Esophagus squamous epithelium (tissue), 5 donors: ENCODE data around the gene FRA10AC1. TPM values are rescaled to one million over a fixed set of nuclear protein-coding genes. Genes with fewer than 3 reads are reported as not detected.

Source experiments
- DNase-seq: peaks from one replicate; lab custom pipeline; 2025; lab: John Stamatoyannopoulos, UW
- H3K27ac ChIP-seq, 4 donors: fragments of 200-600 bp; sonication (generic); one replicate each; pipeline ENCODE4 v1.5.1; 2016 to 2019; ENCODE audit warnings: mild to moderate bottlenecking in 1 of 4
- H3K27me3 ChIP-seq, 4 donors: fragments of 200-600 bp; sonication (generic); 1 replicate in 3 of 4; 2 replicates in 1 of 4; pipeline versions ENCODE4 v1.5.1 to v1.6.0; 2017 to 2021; ENCODE audit warnings: antibody characterized with exemption in 1 of 4
- H3K36me3 ChIP-seq, 3 donors: fragments of 200-600 bp; sonication (generic); one replicate each; pipeline ENCODE4 v1.5.1; 2016 to 2019
- H3K4me1 ChIP-seq, 3 donors: fragments of 200-600 bp; sonication (generic); one replicate each; pipeline ENCODE4 v1.5.1; 2017 to 2019
- H3K4me3 ChIP-seq, 4 donors: fragments of 200-600 bp; sonication (generic); 1 replicate in 3 of 4; 2 replicates in 1 of 4; pipeline ENCODE4 v1.5.1; 2016 to 2019; ENCODE audit warnings: mild to moderate bottlenecking in 2 of 4, moderate library complexity in 1 of 4
- H3K9me3 ChIP-seq, 3 donors: fragments of 200-600 bp; sonication (generic); one replicate each; pipeline ENCODE4 v1.5.1; 2016 to 2019
- POLR2A ChIP-seq, 4 donors: fragments of 450-650 bp; IDR thresholded peaks; one replicate each; pipeline ENCODE4 v1.6.1; 2017; ENCODE audit warnings: antibody characterized with exemption in 4 of 4, mild to moderate bottlenecking in 4 of 4, moderate library complexity in 3 of 4
- WGBS, 2 donors: methylation state at CpG; one replicate each; pipeline ENCODE4 v1.1.5; 2018; 5-methylcytosine and 5-hydroxymethylcytosine counted together
- intact Hi-C: fragments of 100-400 bp; cut with DNase I; formaldehyde crosslinking; loops from one replicate; pipeline ENCODE4 v1.15.0; 2022
- total RNA-seq, 4 donors: library from RNA; depleted of rRNA; stranded (reverse); fragments of >200 nt; gene quantifications; one replicate each; pipeline ENCODE4 v1.1.0, GENCODE V29; 2016
- TF ChIP-seq, protein P1 (sequence below), 6 experiments: fragments of 450-650 bp in 4 of 6; fragments of 200-600 bp in 2 of 6; sonication (generic) in 2 of 6; IDR thresholded peaks; one replicate each; pipeline ENCODE4 v1.5.1; 2016 to 2019; ENCODE audit warnings: antibody characterized with exemption in 6 of 6, mild to moderate bottlenecking in 4 of 6, moderate library complexity in 4 of 6
- donor health status: DM: yes; HTN: yes; CAD: no.

The FRA10AC1 gene
- total RNA-seq, 4 donors from 2014 or later, result 5.0 to 12.0 (median 5.9) TPM

DNA sequence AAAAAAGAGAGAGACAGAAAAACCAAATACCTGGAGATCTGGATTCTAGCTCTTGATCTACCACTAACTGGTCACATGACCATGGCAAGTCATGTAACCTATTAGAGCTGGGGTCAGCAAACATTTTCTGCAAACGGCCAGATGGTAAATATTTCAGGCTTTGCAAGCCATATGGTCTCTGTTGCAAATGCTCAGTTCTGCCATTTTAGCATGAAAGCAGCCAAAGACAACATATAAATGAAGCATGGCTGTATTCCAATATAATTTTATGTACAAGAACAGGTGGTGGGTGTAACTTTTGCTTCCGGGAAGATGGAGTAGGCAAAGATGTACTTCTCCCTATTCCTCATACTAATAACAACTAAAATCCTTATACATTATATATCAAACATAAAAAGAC, 6.7 kb downstream of the FRA10AC1 start:
- Histone ChIP-seq H3K4me3 (no peak overlapping the region), H3K27ac (no peak overlapping the region), H3K36me3 (peaks cover 0 to 87% (median 9%) of the 10 kb centered on the region in 3 donors), H3K4me1 (peaks cover 0 to 8% (median 0%) of the 10 kb centered on the region in 3 donors), H3K27me3 (no peaks in the 10 kb centered on the region), H3K9me3 (no peaks in the 10 kb centered on the region)
- no peak for DNase-seq
- no peak for TF ChIP-seq POLR2A (IDR thresholded peaks at IDR 0.05)
- TF ChIP-seq, protein P1, sequence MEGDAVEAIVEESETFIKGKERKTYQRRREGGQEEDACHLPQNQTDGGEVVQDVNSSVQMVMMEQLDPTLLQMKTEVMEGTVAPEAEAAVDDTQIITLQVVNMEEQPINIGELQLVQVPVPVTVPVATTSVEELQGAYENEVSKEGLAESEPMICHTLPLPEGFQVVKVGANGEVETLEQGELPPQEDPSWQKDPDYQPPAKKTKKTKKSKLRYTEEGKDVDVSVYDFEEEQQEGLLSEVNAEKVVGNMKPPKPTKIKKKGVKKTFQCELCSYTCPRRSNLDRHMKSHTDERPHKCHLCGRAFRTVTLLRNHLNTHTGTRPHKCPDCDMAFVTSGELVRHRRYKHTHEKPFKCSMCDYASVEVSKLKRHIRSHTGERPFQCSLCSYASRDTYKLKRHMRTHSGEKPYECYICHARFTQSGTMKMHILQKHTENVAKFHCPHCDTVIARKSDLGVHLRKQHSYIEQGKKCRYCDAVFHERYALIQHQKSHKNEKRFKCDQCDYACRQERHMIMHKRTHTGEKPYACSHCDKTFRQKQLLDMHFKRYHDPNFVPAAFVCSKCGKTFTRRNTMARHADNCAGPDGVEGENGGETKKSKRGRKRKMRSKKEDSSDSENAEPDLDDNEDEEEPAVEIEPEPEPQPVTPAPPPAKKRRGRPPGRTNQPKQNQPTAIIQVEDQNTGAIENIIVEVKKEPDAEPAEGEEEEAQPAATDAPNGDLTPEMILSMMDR (IDR thresholded peaks at IDR 0.05), result no peak
- intact Hi-C loops, result no loop called here
- 65 to 79% methylated on average over 2 of the region's 2 CpGs for WGBS, 2 donors

DNA sequence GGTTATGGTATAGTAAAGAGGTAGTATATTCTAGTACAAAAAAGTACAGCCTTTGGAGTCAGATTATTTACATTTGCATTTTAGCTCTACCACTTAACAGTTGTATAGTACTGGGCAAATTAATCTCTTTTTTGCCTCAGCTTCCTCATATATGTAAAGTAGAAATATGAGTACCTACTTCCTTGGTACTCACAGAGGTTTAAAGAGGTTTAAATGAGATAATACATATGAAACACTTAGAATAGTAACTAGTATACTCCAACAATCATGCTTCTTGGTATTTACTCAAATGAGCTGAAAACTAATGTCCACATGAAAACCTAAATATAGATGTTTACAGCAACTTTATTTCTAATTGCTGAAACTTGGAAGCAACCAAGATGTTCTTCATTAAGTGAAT, 14.7 kb downstream of the FRA10AC1 start:
- peaks cover 0 to 70% (median 0%) of the 10 kb centered on the region in 3 donors for H3K36me3 ChIP-seq
- DNase-seq, result no peak
- no peaks in the 10 kb centered on the region for H3K27me3 ChIP-seq
- intact Hi-C loops, result no loop called here
- no peaks in the 10 kb centered on the region for H3K9me3 ChIP-seq
- no peak overlapping the region for H3K4me3 ChIP-seq
- H3K27ac ChIP-seq, result no peak overlapping the region
- TF ChIP-seq, protein P1 (IDR thresholded peaks at IDR 0.05), result no peak
- TF ChIP-seq POLR2A (IDR thresholded peaks at IDR 0.05), result no peak
- no peaks in the 10 kb centered on the region for H3K4me1 ChIP-seq

DNA sequence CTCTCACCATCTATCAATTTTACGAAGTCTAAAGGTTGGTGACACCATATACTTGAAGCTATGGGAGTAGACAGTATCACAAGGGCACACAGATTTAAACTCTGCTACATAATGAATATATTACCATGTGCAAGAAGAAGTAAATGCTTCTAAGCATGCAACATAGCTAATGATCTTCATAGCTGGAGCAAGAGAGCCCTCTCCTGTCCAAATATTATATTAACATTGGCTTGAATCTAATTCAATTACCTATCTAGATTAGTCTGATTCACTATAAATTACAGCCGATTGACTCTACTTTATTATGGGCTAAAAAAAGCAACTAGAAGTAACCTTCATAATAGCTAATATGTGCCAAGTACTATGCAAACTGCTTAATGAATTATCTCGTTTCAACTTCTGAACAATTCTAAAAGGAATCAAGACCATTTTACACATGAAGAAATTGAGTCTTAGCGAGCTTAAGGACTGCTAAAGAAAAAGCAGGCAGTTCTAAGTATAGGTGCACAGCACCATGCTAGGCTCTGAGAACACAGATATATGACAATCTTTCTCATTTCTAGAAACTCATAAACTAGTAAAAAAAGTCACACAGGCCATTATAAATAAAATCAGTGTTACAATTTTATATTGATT, 21.9 kb downstream of the FRA10AC1 start:
- intact Hi-C loops, result no loop called here
- Histone ChIP-seq H3K27ac (no peak overlapping the region), H3K27me3 (no peaks in the 10 kb centered on the region), H3K36me3 (peaks cover 0 to 86% (median 5%) of the 10 kb centered on the region in 3 donors), H3K9me3 (no peaks in the 10 kb centered on the region), H3K4me1 (no peaks in the 10 kb centered on the region), H3K4me3 (no peak overlapping the region)
- 60% methylated on average over 4 of the region's 4 CpGs for WGBS, 2 donors
- TF ChIP-seq POLR2A (IDR thresholded peaks at IDR 0.05), result no peak
- TF ChIP-seq, protein P1 (IDR thresholded peaks at IDR 0.05), result peak in 3 of 6 experiments; percentile 21 to 56 (median 22)
- no peak for DNase-seq

DNA sequence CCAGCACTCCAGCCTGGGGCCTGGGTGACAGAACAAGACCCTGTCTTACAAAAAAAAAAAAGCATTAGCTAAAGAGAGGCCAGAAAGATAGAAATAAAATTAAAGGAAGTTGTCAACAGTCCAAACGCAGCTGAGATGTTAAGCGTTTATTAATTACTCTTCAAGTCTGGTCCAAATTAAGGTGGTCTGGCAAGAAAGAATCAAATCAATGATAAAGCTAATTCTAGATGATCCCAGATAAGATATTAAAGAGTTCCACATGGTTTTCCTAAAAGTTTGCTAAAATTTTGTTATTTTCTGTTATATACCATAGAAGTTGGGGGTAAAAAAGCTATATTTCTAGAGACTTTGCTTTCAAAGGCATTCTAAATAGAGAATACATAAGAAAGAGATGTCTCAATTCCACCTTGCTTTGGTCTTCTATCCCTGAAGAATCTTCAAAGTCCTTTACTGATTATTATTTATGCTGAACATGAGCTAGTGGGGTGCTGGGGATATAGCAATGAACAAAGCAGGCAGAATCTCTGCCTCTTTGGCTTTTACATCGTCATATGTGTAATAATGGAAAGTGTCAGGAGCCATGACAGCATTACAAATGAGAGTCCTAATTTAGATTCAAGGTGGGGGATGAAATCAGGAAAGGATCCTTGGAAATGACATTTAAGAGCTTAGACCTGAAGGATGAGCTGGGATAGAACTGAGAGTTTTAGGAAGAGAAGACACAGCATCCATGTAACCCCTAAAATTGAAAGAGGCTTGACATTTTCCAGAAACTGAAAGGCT, 23.4 kb downstream of the FRA10AC1 start:
- Histone ChIP-seq H3K27ac (no peak overlapping the region), H3K27me3 (no peaks in the 10 kb centered on the region), H3K4me1 (no peaks in the 10 kb centered on the region), H3K4me3 (no peak overlapping the region), H3K36me3 (peaks cover 0 to 88% (median 5%) of the 10 kb centered on the region in 3 donors), H3K9me3 (no peaks in the 10 kb centered on the region)
- intact Hi-C loops, result no loop called here
- DNase-seq, result no peak
- WGBS, 2 donors, result 81 to 84% methylated on average over 3 of the region's 3 CpGs
- no peak for TF ChIP-seq POLR2A (IDR thresholded peaks at IDR 0.05)
- TF ChIP-seq, protein P1 (IDR thresholded peaks at IDR 0.05), result no peak

DNA sequence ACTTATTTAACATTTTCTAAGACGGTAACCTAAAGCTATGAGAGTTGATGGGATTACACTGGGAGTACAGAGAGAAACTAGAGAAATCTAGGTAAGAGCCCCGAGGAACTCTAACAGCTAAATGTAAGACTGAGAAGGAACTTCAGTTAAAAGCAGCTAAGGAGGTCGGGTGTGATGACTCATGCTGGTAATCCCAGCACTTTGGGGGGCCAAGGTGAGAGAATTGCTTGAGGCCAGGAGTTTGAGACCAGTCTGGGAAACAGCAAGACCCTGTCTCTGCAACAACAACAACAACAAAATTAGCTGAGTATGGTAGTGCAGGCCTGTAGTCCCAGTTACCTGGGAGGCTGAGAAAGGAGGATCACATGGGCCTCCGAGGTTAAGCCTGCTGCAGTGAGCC, 24.0 kb downstream of the FRA10AC1 start:
- no peak overlapping the region for H3K27ac ChIP-seq
- no peaks in the 10 kb centered on the region for H3K9me3 ChIP-seq
- no peaks in the 10 kb centered on the region for H3K27me3 ChIP-seq
- TF ChIP-seq, protein P1 (IDR thresholded peaks at IDR 0.05), result no peak
- no peak for TF ChIP-seq POLR2A (IDR thresholded peaks at IDR 0.05)
- peaks cover 0 to 88% (median 5%) of the 10 kb centered on the region in 3 donors for H3K36me3 ChIP-seq
- DNase-seq, result no peak
- H3K4me3 ChIP-seq, result no peak overlapping the region
- intact Hi-C loops, result no loop called here
- no peaks in the 10 kb centered on the region for H3K4me1 ChIP-seq
- WGBS, 2 donors, result 79 to 86% methylated on average over 4 of the region's 4 CpGs
